Kidney (tissue), 14 donors: ENCODE results near the gene COL4A2. TPM values are rescaled to one million over a fixed set of nuclear protein-coding genes. Genes with fewer than 3 reads are reported as not detected.

ENCODE experiments used
- DNase-seq, 5 donors: peaks; one replicate each; pipeline ENCODE4 v3.0.0-alpha.2; 2013 to 2020
- FAIRE-seq: peaks from 2 replicates; lab custom pipeline; 2012; peaks lifted over from hg19 to GRCh38; lab: Jason Lieb, UNC
- H3K27ac ChIP-seq, 2 donors: one replicate each; pipeline ENCODE4 v1.7.0; 2013; ENCODE audit warnings: low read depth in 2 of 2, low read length in 2 of 2, inconsistent platforms in 1 of 2
- H3K27me3 ChIP-seq: one replicate; pipeline ENCODE4 v1.7.1; 2013; ENCODE audit warnings: low read length, inconsistent platforms; ENCODE audit not compliant: control insufficient read depth, insufficient read depth
- H3K36me3 ChIP-seq, 3 donors: one replicate each; pipeline versions ENCODE4 v1.7.0 to v1.7.1; 2013; ENCODE audit warnings: low read length in 3 of 3, control low read depth in 1 of 3, inconsistent platforms in 1 of 3; ENCODE audit not compliant: insufficient read depth in 3 of 3, control insufficient read depth in 2 of 3
- H3K4me1 ChIP-seq, 3 donors: one replicate each; pipeline versions ENCODE4 v1.7.0 to v1.7.1; 2013; ENCODE audit warnings: low read length in 3 of 3, inconsistent platforms in 1 of 3, low read depth in 1 of 3; ENCODE audit not compliant: control insufficient read depth in 2 of 3, insufficient read depth in 2 of 3
- H3K4me3 ChIP-seq, 3 donors: one replicate each; pipeline versions ENCODE4 v1.7.0 to v1.8.1; 2013; ENCODE audit warnings: low read length in 3 of 3, control low read depth in 1 of 3, inconsistent platforms in 1 of 3
- H3K9ac ChIP-seq, 3 donors: one replicate each; pipeline versions ENCODE4 v1.7.0 to v1.7.1; 2013; ENCODE audit warnings: low read length in 3 of 3, control low read depth in 1 of 3, inconsistent platforms in 1 of 3
- H3K9me3 ChIP-seq, 3 donors: one replicate each; pipeline versions ENCODE4 v1.7.0 to v1.7.1; 2013; ENCODE audit warnings: low read length in 3 of 3, control low read depth in 1 of 3, inconsistent platforms in 1 of 3; ENCODE audit not compliant: control insufficient read depth in 2 of 3, insufficient read depth in 1 of 3
- intact Hi-C: fragments of 100-400 bp; cut with DNase I; formaldehyde crosslinking; loops from one replicate; pipeline ENCODE4 v1.11.1; 2022
- polyA plus RNA-seq: library from polyadenylated mRNA; stranded (reverse); fragments of 350-450 nt; fragmentation: Illumina TruSeq; extraction: RNeasy Lipid Tissue Mini Kit (QIAGEN cat#74804); gene quantifications from one replicate; pipeline ENCODE4 v1.2.3, GENCODE V29; 2014; ENCODE audit warnings: low read depth, low replicate concordance; ENCODE audit not compliant: insufficient read depth
- total RNA-seq: library from RNA; stranded (reverse); fragmentation: NEBNext Ultra II Directional; extraction: Animal tissue kit (Norgen Biotek cat#: 25700); gene quantifications from one replicate; pipeline ENCODE4 v1.2.1, GENCODE V29; 2021
- TF ChIP-seq, protein P1 (sequence below): IDR thresholded peaks from 3 replicates; pipeline ENCODE4 v1.5.1; 2012; ENCODE audit warnings: mild to moderate bottlenecking, moderate library complexity, borderline replicate concordance; ENCODE audit not compliant: insufficient read depth; ENCODE audit errors: extremely low read depth
- donor health status: control.
- donor health status: control.
- donor health status: control.
- donor health status: control.
- donor health status: control.
- donor health status: DM: yes; HTN: yes; CAD: no.
- donor health status: Normal renal cell carcinoma (clear cell type).

Gene COL4A2
- total and polyA plus RNA-seq, 2 donors from 2014 or later = 126 to 265 TPM

- no peak overlapping the region for H3K4me3 ChIP-seq
- H3K27me3 ChIP-seq = no peaks in the 10 kb centered on the region
- H3K9me3 ChIP-seq = no peaks in the 10 kb centered on the region
- no peak overlapping the region for H3K27ac ChIP-seq
- FAIRE-seq = no peak
- H3K36me3 ChIP-seq = peaks cover 0 to 2% (median 0%) of the 10 kb centered on the region in 3 donors
- TF ChIP-seq, protein P1, sequence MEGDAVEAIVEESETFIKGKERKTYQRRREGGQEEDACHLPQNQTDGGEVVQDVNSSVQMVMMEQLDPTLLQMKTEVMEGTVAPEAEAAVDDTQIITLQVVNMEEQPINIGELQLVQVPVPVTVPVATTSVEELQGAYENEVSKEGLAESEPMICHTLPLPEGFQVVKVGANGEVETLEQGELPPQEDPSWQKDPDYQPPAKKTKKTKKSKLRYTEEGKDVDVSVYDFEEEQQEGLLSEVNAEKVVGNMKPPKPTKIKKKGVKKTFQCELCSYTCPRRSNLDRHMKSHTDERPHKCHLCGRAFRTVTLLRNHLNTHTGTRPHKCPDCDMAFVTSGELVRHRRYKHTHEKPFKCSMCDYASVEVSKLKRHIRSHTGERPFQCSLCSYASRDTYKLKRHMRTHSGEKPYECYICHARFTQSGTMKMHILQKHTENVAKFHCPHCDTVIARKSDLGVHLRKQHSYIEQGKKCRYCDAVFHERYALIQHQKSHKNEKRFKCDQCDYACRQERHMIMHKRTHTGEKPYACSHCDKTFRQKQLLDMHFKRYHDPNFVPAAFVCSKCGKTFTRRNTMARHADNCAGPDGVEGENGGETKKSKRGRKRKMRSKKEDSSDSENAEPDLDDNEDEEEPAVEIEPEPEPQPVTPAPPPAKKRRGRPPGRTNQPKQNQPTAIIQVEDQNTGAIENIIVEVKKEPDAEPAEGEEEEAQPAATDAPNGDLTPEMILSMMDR = no peak
- no peak for DNase-seq
- H3K4me1 ChIP-seq = no peaks in the 10 kb centered on the region
- H3K9ac ChIP-seq = no peak overlapping the region
- intact Hi-C loops = no loop called here
Measured at GRCh38 chr13:110285991-110286832, 20.9 kb upstream of the COL4A2 start.

DNA sequence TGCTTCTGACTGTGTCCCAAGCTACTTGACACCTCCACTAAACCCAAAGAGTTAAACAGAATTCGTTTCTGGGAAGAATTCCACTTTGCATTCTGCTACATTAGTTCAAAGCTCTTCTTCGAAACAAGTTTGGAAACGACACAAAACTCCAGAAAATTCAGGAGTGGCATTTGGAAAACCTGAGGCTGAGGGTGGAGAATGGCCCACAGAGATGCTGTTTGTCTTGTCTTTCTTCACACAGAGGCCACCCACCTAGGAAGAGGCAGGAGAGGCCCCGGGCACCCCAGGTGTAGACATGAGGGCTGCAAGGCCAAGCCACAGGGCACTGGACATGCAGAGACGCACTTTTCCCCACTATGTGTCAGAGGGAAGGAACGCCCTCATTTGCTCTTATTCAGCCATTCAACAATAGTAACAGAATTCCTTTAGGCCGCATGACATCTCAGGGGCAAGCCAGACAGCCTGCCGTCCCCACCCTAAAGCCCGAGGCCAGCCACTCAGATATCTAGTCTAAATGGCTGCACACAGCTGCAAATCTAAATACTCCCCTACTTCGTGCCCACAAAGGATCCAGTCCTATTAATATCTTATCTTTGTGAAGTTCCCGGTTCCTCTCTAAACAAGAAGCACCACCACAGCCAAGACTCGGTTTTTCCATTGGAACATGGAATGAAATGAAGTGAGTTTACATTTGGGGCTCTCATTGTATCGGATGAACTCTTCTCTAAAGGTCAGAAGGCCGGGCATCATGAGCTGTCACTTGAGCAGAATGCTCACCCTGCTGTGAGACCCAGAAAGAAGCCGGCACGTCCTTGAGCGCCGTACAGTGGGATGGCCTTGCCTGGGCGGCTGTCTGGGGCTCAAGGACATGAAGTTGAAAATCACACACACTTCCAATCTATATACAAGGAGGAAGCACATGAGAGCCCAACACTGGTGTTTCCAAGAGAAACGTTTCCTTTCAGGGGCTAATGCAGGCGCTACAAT, 20.0 kb upstream of the COL4A2 start:
- peaks cover 0 to 2% (median 0%) of the 10 kb centered on the region in 3 donors for H3K36me3 ChIP-seq
- no peaks in the 10 kb centered on the region for H3K9me3 ChIP-seq
- H3K9ac ChIP-seq = no peak overlapping the region
- no peak overlapping the region for H3K4me3 ChIP-seq
- no peak for DNase-seq
- no peak overlapping the region for H3K27ac ChIP-seq
- FAIRE-seq = no peak
- TF ChIP-seq, protein P1 = no peak
- no peaks in the 10 kb centered on the region for H3K27me3 ChIP-seq
- intact Hi-C loops = no loop called here
- H3K4me1 ChIP-seq = no peaks in the 10 kb centered on the region

DNA sequence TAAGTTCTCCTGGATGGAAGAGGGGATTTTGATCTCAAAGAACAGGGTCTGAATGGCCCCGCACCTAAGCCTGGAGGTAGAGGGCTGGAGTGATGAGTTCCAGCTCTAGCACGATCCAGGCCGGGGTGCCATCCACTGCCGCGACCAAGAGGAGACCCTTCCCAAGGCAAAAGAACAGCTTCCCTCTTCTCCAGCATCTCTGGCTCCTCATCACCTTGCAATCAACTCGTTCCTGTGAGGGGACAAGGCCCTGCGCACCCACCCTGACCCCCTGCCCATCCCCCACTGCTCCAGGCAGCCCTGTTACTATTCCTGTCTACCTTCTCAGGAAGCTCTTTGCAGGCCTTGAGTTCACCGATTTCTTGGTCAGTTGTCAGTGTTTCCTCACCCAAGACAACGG, 17.9 kb upstream of the COL4A2 start:
- Histone ChIP-seq H3K4me3 (no peak overlapping the region), H3K36me3 (no peaks in the 10 kb centered on the region), H3K27me3 (no peaks in the 10 kb centered on the region), H3K4me1 (peaks cover 0 to 6% (median 4%) of the 10 kb centered on the region in 3 donors), H3K9ac (no peak overlapping the region), H3K9me3 (no peaks in the 10 kb centered on the region), H3K27ac (no peak overlapping the region)
- DNase-seq (no peak), FAIRE-seq (no peak)
- TF ChIP-seq, protein P1 = no peak
- intact Hi-C loops = no loop called here
